ENCODE results near the gene ZNF609. TPM values are rescaled to one million over a fixed set of nuclear protein-coding genes. Genes with fewer than 3 reads are reported as not detected.

The ZNF609 gene
- polyA plus RNA-seq, 1 experiment = 12.5 TPM

- ChIA-PET CTCF (interaction anchor here (0.9 kb wide), 1 partner anchor 150 kb away, joined by 4 read pairs; no protein-coding TSS in a partner anchor), POLR2A (no interaction called here)
- TF ChIP-seq CTCF (IDR thresholded peaks at IDR 0.05; ENCODE audit: insufficient read depth, low read depth, low read length) = no peak
- Histone ChIP-seq H3K4me3 (ENCODE audit: low read depth, low read length) (no peak overlapping the region), H3K36me3 (ENCODE audit: control insufficient read depth, insufficient read depth, low read length) (peaks cover 11% of the 10 kb centered on the region), H3K27me3 (ENCODE audit: control insufficient read depth, insufficient read depth, low read length) (no peaks in the 10 kb centered on the region)
- DNase-seq (ENCODE audit: low read depth) = no peak
These were observed 42.8 kb downstream of the ZNF609 start for GRCh38 chr15:64503197-64503596.

GRCh38 chr15:64503640-64504039 is 43.3 kb downstream of the ZNF609 start:
- ChIA-PET CTCF (interaction anchor here (0.9 kb wide), 1 partner anchor 150 kb away, joined by 4 read pairs; no protein-coding TSS in a partner anchor), POLR2A (no interaction called here)
- no peak for TF ChIP-seq CTCF (IDR thresholded peaks at IDR 0.05; ENCODE audit: insufficient read depth, low read depth, low read length)
- peaks cover 11% of the 10 kb centered on the region for H3K36me3 ChIP-seq (ENCODE audit: control insufficient read depth, insufficient read depth, low read length)
- no peak overlapping the region for H3K4me3 ChIP-seq (ENCODE audit: low read depth, low read length)
- DNase-seq (ENCODE audit: low read depth) = no peak
- no peaks in the 10 kb centered on the region for H3K27me3 ChIP-seq (ENCODE audit: control insufficient read depth, insufficient read depth, low read length)

DNA sequence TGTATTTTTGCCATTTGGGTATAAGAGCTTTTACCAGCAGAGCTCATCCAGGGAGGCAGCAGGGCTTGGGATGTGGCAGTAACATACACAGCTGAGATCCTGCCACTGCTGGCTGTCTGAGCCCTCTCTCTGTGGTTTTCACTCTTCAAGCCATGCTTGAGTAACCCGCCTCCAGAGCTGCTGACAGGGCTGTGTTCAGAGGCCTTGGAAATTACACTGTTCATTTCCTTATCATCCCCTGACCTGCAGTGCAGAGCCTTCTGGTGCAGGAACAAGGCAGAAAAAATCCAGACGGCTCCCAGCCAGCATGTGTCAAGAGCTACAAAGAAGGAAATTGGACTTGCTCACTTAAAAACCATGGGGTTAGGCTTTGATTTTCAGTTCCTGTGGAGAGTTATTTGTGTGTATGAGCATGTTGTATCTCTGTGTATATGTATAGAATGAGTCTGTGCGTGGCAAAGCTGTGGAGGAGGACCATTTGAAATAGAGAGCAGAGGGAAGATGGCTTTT is 47.0 kb downstream of the ZNF609 start:
- ChIA-PET POLR2A (interaction anchor here (0.5 kb wide), 1 partner anchor 95 kb away, joined by 6 read pairs; no protein-coding TSS in a partner anchor), CTCF (interaction anchor here (1.3 kb wide), 1 partner anchor 10 kb away, joined by 6 read pairs; no protein-coding TSS in a partner anchor)
- Histone ChIP-seq H3K36me3 (ENCODE audit: control insufficient read depth, insufficient read depth, low read length) (peaks cover 2% of the 10 kb centered on the region; the same call in 1 of the 2 replicates), H3K4me3 (ENCODE audit: low read depth, low read length) (no peak overlapping the region), H3K27me3 (ENCODE audit: control insufficient read depth, insufficient read depth, low read length) (no peaks in the 10 kb centered on the region)
- no peak for DNase-seq (ENCODE audit: low read depth)
- no peak for TF ChIP-seq CTCF (IDR thresholded peaks at IDR 0.05; ENCODE audit: insufficient read depth, low read depth, low read length)

- Histone ChIP-seq H3K27me3 (ENCODE audit: control insufficient read depth, insufficient read depth, low read length) (no peaks in the 10 kb centered on the region), H3K36me3 (ENCODE audit: control insufficient read depth, insufficient read depth, low read length) (peaks cover 2% of the 10 kb centered on the region; the same call in 1 of the 2 replicates), H3K4me3 (ENCODE audit: low read depth, low read length) (no peak overlapping the region)
- ChIA-PET CTCF (interaction anchor here (1.3 kb wide), 1 partner anchor 10 kb away, joined by 6 read pairs; no protein-coding TSS in a partner anchor), POLR2A (interaction anchor here (0.5 to 0.6 kb wide), 2 partner anchors 9 to 95 kb away, joined by 3 to 6 read pairs; no protein-coding TSS in a partner anchor)
- TF ChIP-seq CTCF (IDR thresholded peaks at IDR 0.05; ENCODE audit: insufficient read depth, low read depth, low read length) = no peak
- no peak for DNase-seq (ENCODE audit: low read depth)
These were observed 47.5 kb downstream of the ZNF609 start for GRCh38 chr15:64507845-64508244.

DNA sequence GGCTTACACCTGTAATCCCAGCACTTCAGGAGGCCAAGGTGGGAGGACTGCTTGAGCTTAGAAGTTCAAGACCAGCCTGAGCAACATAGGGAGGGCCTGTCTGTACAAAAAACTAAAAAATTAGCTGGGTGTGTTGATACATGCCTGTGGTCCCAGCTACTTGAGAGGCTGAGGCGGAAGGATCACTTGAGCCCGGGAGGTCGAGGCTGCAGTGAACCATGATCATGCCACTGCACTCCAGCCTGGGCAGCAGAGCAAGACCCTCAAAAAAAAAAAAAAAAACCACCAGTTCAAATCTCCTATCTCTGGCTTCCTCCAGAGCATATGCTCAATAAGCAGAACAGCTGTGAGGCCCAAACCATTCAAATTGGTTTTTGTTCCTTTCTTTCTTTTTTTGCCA is 53.4 kb downstream of the ZNF609 start:
- DNase-seq (ENCODE audit: low read depth) = no peak
- H3K36me3 ChIP-seq (ENCODE audit: control insufficient read depth, insufficient read depth, low read length) = no peaks in the 10 kb centered on the region; the same call in 1 of the 2 replicates
- no peak overlapping the region for H3K4me3 ChIP-seq (ENCODE audit: low read depth, low read length)
- CTCF ChIA-PET = interaction anchor here (0.6 to 1.1 kb wide), 4 partner anchors 13 to 138 kb away, joined by 3 to 6 read pairs (median 3); no protein-coding TSS in a partner anchor
- no peak for TF ChIP-seq CTCF (IDR thresholded peaks at IDR 0.05; ENCODE audit: insufficient read depth, low read depth, low read length)
- POLR2A ChIA-PET = interaction anchor here (0.7 kb wide), 1 partner anchor 1181 kb away, joined by 3 read pairs; no protein-coding TSS in a partner anchor
- no peaks in the 10 kb centered on the region for H3K27me3 ChIP-seq (ENCODE audit: control insufficient read depth, insufficient read depth, low read length)
